Liver (tissue), 9 donors: ENCODE data around the gene LYZL1. TPM values are rescaled to one million over a fixed set of nuclear protein-coding genes. Genes with fewer than 3 reads are reported as not detected.

ENCODE experiments used
- DNase-seq: peaks from one replicate; pipeline ENCODE4 v3.0.0-alpha.2; 2017; ENCODE audit warnings: low spot score
- H3K27ac ChIP-seq, 2 donors: one replicate each; pipeline ENCODE4 v1.7.0; 2013; ENCODE audit warnings: inconsistent platforms in 2 of 2, low read length in 2 of 2, control low read depth in 1 of 2, low read depth in 1 of 2, mild to moderate bottlenecking in 1 of 2
- H3K27me3 ChIP-seq, 4 donors: one replicate each; pipeline versions ENCODE4 v1.6.1 to v1.7.0; 2013; ENCODE audit warnings: low read length in 3 of 4, inconsistent platforms in 1 of 4, mild to moderate bottlenecking in 1 of 4, moderate library complexity in 1 of 4; ENCODE audit not compliant: control insufficient read depth in 4 of 4, insufficient read depth in 4 of 4
- H3K36me3 ChIP-seq, 4 donors: one replicate each; pipeline versions ENCODE4 v1.6.1 to v1.7.0; 2013; ENCODE audit warnings: low read length in 3 of 4, mild to moderate bottlenecking in 3 of 4, low read depth in 1 of 4, moderate library complexity in 1 of 4; ENCODE audit not compliant: control insufficient read depth in 4 of 4, insufficient read depth in 3 of 4
- H3K4me1 ChIP-seq, 4 donors: one replicate each; pipeline versions ENCODE4 v1.6.1 to v1.7.0; 2013; ENCODE audit warnings: low read length in 3 of 4, mild to moderate bottlenecking in 3 of 4, moderate library complexity in 1 of 4; ENCODE audit not compliant: control insufficient read depth in 4 of 4, insufficient read depth in 4 of 4
- H3K4me3 ChIP-seq, 3 donors: one replicate each; pipeline versions ENCODE4 v1.6.1 to v1.7.0; 2013; ENCODE audit warnings: low read length in 3 of 3, control low read depth in 1 of 3, low read depth in 1 of 3, mild to moderate bottlenecking in 1 of 3
- H3K9ac ChIP-seq, 2 donors: one replicate each; pipeline ENCODE4 v1.7.0; 2013; ENCODE audit warnings: low read length in 2 of 2, mild to moderate bottlenecking in 2 of 2, moderate library complexity in 2 of 2, control low read depth in 1 of 2, low read depth in 1 of 2
- H3K9me3 ChIP-seq, 4 donors: one replicate each; pipeline versions ENCODE4 v1.6.1 to v1.7.0; 2013; ENCODE audit warnings: low read length in 3 of 4; ENCODE audit not compliant: control insufficient read depth in 4 of 4
- CTCF ChIP-seq: fragments of 150-350 bp; IDR thresholded peaks from 2 replicates; pipeline ENCODE4 v1.5.1; 2017; ENCODE audit warnings: improper control_type of control experiment, low read depth, low read length; ENCODE audit not compliant: missing input control
- EGR1 ChIP-seq, 2 donors: IDR thresholded peaks; 2 replicates each; pipeline ENCODE4 v1.6.1; 2016 to 2018; ENCODE audit warnings: antibody characterized with exemption in 2 of 2, low read depth in 2 of 2
- FOXA1 ChIP-seq: IDR thresholded peaks from 2 replicates; pipeline ENCODE4 v1.6.1; 2016; ENCODE audit warnings: antibody characterized with exemption
- GABPA ChIP-seq, 2 donors: IDR thresholded peaks in 1 of 2; conservative IDR thresholded peaks in 1 of 2; 2 replicates each; pipeline ENCODE4 v1.6.1; 2016; ENCODE audit warnings: antibody characterized with exemption in 2 of 2, mild to moderate bottlenecking in 1 of 2, moderate library complexity in 1 of 2
- HNF4A ChIP-seq, 2 donors: conservative IDR thresholded peaks; 2 replicates each; pipeline ENCODE4 v1.6.1; 2016; ENCODE audit warnings: antibody characterized with exemption in 2 of 2, mild to moderate bottlenecking in 2 of 2
- HNF4G ChIP-seq: IDR thresholded peaks from 2 replicates; pipeline ENCODE4 v1.6.1; 2016; ENCODE audit warnings: antibody characterized with exemption
- JUND ChIP-seq, 2 donors: IDR thresholded peaks; 2 replicates each; pipeline ENCODE4 v1.6.1; 2016; ENCODE audit warnings: antibody characterized with exemption in 2 of 2
- RAD21 ChIP-seq, 2 donors: IDR thresholded peaks; 2 replicates each; pipeline ENCODE4 v1.6.1; 2016; ENCODE audit warnings: antibody characterized with exemption in 2 of 2, mild to moderate bottlenecking in 2 of 2
- REST ChIP-seq: IDR thresholded peaks from 2 replicates; pipeline ENCODE4 v1.6.1; 2016; ENCODE audit warnings: antibody characterized with exemption, mild to moderate bottlenecking
- RXRA ChIP-seq, 2 donors: IDR thresholded peaks; 2 replicates each; pipeline ENCODE4 v1.6.1; 2017 to 2018; ENCODE audit warnings: antibody characterized with exemption in 2 of 2, mild to moderate bottlenecking in 1 of 2
- SP1 ChIP-seq: IDR thresholded peaks from 2 replicates; pipeline ENCODE4 v1.6.1; 2018; ENCODE audit warnings: antibody characterized with exemption, mild to moderate bottlenecking
- TAF1 ChIP-seq: conservative IDR thresholded peaks from 2 replicates; pipeline ENCODE4 v1.6.1; 2016; ENCODE audit warnings: antibody characterized with exemption, mild to moderate bottlenecking
- YY1 ChIP-seq: IDR thresholded peaks from 2 replicates; pipeline ENCODE4 v1.6.1; 2016; ENCODE audit warnings: antibody characterized with exemption, mild to moderate bottlenecking
- WGBS: extraction: QIAGEN DNeasy Blood & Tissue Kit; methylation state at CpG from one replicate; pipeline ENCODE4 v1.1.7; 2013; 5-methylcytosine and 5-hydroxymethylcytosine counted together
- polyA plus RNA-seq, 2 donors: library from polyadenylated mRNA; stranded (reverse) in 1 of 2; unstranded in 1 of 2; fragments of 200-250 nt in 1 of 2; fragments of >200 nt in 1 of 2; fragmentation: Nextera tagmentation in 1 of 2; extraction: Ambion mirVana in 1 of 2; gene quantifications; one replicate each; pipeline versions ENCODE4 v1.2.1 to v1.2.3, GENCODE V29; 2013 to 2015
- total RNA-seq, 2 donors: library from RNA; depleted of rRNA; stranded (reverse); fragments of >200 nt; gene quantifications; one replicate each; pipeline ENCODE4 v1.2.3, GENCODE V29; 2014
- TF ChIP-seq, protein P1 (sequence below): IDR thresholded peaks from 2 replicates; pipeline ENCODE4 v1.6.1; 2016; ENCODE audit warnings: antibody characterized with exemption
- TF ChIP-seq, protein P2 (sequence below): IDR thresholded peaks from 2 replicates; pipeline ENCODE4 v1.6.1; 2016; ENCODE audit warnings: antibody characterized with exemption
- donor health status: healthy.
- donor health status: healthy.
- donor health status: healthy.
- donor health status: healthy.
- donor health status: healthy.

The LYZL1 gene
- total and polyA plus RNA-seq, 4 donors, result not detected

- Histone ChIP-seq H3K27ac (no peak overlapping the region), H3K27me3 (peaks cover 0 to 5% (median 0%) of the 10 kb centered on the region in 4 donors), H3K36me3 (no peaks in the 10 kb centered on the region), H3K4me1 (no peaks in the 10 kb centered on the region), H3K4me3 (no peak overlapping the region), H3K9ac (no peak overlapping the region), H3K9me3 (no peaks in the 10 kb centered on the region)
- DNase-seq, result no peak
- no peak for TF ChIP-seq CTCF
- TF ChIP-seq REST, result no peak
- TF ChIP-seq GABPA (IDR thresholded peaks at IDR 0.05 in 1 of 2, conservative IDR thresholded peaks at IDR 0.05 in 1 of 2), result no peak
- TF ChIP-seq JUND (IDR thresholded peaks at IDR 0.05), result no peak
- TF ChIP-seq, protein P1, sequence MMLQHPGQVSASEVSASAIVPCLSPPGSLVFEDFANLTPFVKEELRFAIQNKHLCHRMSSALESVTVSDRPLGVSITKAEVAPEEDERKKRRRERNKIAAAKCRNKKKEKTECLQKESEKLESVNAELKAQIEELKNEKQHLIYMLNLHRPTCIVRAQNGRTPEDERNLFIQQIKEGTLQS, result no peak
- no peak for TF ChIP-seq RAD21 (IDR thresholded peaks at IDR 0.05)
- no peak for TF ChIP-seq FOXA1
- TF ChIP-seq, protein P2, sequence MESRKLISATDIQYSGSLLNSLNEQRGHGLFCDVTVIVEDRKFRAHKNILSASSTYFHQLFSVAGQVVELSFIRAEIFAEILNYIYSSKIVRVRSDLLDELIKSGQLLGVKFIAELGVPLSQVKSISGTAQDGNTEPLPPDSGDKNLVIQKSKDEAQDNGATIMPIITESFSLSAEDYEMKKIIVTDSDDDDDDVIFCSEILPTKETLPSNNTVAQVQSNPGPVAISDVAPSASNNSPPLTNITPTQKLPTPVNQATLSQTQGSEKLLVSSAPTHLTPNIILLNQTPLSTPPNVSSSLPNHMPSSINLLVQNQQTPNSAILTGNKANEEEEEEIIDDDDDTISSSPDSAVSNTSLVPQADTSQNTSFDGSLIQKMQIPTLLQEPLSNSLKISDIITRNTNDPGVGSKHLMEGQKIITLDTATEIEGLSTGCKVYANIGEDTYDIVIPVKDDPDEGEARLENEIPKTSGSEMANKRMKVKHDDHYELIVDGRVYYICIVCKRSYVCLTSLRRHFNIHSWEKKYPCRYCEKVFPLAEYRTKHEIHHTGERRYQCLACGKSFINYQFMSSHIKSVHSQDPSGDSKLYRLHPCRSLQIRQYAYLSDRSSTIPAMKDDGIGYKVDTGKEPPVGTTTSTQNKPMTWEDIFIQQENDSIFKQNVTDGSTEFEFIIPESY, result no peak
- no peak for TF ChIP-seq SP1
- WGBS, result 69% methylated on average over 18 of the region's 18 CpGs
Measured at GRCh38 chr10:29252811-29253689, 35.8 kb upstream of the LYZL1 start.

DNA sequence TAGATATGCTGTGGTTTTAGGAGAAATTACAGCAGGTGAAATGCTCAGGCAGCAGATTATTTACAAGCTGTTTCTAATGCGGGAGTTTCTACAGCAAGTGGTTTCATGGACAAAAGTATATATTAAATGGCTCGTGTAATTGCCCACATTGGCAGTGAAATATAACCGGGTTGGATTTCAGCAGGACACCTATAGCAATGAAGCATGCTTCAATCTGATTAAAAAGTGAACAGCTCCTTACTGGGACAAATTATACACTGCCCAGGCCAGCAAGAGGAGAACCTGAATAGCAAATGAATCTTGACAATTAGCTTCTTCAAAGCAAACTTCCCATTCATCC lies 35.2 kb upstream of the LYZL1 start:
- no peak for DNase-seq

More for the DNA sequence above, 35.2 kb upstream of the LYZL1 start:
- H3K4me1 ChIP-seq, result no peaks in the 10 kb centered on the region
- 83% methylated on average over 3 of the region's 3 CpGs for WGBS
- H3K27me3 ChIP-seq, result peaks cover 0 to 5% (median 0%) of the 10 kb centered on the region in 4 donors
- TF ChIP-seq YY1, result no peak
- no peak for TF ChIP-seq SP1
- TF ChIP-seq GABPA (IDR thresholded peaks at IDR 0.05 in 1 of 2, conservative IDR thresholded peaks at IDR 0.05 in 1 of 2), result no peak
- TF ChIP-seq EGR1 (IDR thresholded peaks at IDR 0.05; ENCODE audit: low read depth in 2 of 2), result no peak
- no peak for TF ChIP-seq HNF4A (conservative IDR thresholded peaks at IDR 0.05)
- TF ChIP-seq TAF1, result no peak
- no peak for TF ChIP-seq RXRA (IDR thresholded peaks at IDR 0.05)
- no peak for TF ChIP-seq HNF4G
- no peak overlapping the region for H3K9ac ChIP-seq
- H3K9me3 ChIP-seq, result no peaks in the 10 kb centered on the region
- no peak overlapping the region for H3K27ac ChIP-seq
- no peak overlapping the region for H3K4me3 ChIP-seq
- H3K36me3 ChIP-seq, result no peaks in the 10 kb centered on the region
